ENCODE results near the gene GTPBP1. TPM values are rescaled to one million over a fixed set of nuclear protein-coding genes. Genes with fewer than 3 reads are reported as not detected.
A peak's percentile ranks its signal among the peaks of the same experiment; 100 is the strongest.

The GTPBP1 gene
- total RNA-seq, result 100 to 1,000 TPM in 1 of 4 donors, 10 to 100 TPM in 3; 27.7 to 124 (median 36.0) TPM

GRCh38 chr22:38705235-38706100 lies at the start of gene GTPBP1:
GTPBP1 (plus strand) TSS chr22:38705944; CDS start chr22:38705956, 12 bp downstream.
- Histone ChIP-seq H3K4me3 (peak within 1 kb of the TSS; percentile 75 to 100 (median 90)), H3K27me3 (no peaks in the 10 kb centered on the region), H3K4me1 (peaks cover 34% of the 10 kb centered on the region in 2 donors), H3K27ac (peak within 1 kb of the TSS; percentile 92 to 100 (median 97)), H3K9me3 (no peaks in the 10 kb centered on the region), H3K36me3 (peaks cover 0 to under 1% of the 10 kb centered on the region in 2 donors)
- intact Hi-C loops (cut with DNase I; ENCODE audit: low total_unique reads) (loop anchor here (5.0 to 10.0 kb wide), 4 partner anchors 167 to 641 kb away; partner anchors contain the start of genes CBX6 and CSNK1E), in situ Hi-C loops (cut with MboI; ENCODE audit: low sequenced_read_pairs in 4 of 4) (no loop called here)
- DNase-seq, result peak; percentile 100
- TF ChIP-seq, protein P1, sequence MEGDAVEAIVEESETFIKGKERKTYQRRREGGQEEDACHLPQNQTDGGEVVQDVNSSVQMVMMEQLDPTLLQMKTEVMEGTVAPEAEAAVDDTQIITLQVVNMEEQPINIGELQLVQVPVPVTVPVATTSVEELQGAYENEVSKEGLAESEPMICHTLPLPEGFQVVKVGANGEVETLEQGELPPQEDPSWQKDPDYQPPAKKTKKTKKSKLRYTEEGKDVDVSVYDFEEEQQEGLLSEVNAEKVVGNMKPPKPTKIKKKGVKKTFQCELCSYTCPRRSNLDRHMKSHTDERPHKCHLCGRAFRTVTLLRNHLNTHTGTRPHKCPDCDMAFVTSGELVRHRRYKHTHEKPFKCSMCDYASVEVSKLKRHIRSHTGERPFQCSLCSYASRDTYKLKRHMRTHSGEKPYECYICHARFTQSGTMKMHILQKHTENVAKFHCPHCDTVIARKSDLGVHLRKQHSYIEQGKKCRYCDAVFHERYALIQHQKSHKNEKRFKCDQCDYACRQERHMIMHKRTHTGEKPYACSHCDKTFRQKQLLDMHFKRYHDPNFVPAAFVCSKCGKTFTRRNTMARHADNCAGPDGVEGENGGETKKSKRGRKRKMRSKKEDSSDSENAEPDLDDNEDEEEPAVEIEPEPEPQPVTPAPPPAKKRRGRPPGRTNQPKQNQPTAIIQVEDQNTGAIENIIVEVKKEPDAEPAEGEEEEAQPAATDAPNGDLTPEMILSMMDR (IDR thresholded peaks at IDR 0.05 in 4 of 5, conservative IDR thresholded peaks at IDR 0.05 in 1 of 5), result peak in 2 of 5 experiments; percentile 11 to 28
- TF ChIP-seq POLR2A (IDR thresholded peaks at IDR 0.05), result peak; percentile 98 to 99
- peak; percentile 85 to 88 for ATAC-seq

DNA sequence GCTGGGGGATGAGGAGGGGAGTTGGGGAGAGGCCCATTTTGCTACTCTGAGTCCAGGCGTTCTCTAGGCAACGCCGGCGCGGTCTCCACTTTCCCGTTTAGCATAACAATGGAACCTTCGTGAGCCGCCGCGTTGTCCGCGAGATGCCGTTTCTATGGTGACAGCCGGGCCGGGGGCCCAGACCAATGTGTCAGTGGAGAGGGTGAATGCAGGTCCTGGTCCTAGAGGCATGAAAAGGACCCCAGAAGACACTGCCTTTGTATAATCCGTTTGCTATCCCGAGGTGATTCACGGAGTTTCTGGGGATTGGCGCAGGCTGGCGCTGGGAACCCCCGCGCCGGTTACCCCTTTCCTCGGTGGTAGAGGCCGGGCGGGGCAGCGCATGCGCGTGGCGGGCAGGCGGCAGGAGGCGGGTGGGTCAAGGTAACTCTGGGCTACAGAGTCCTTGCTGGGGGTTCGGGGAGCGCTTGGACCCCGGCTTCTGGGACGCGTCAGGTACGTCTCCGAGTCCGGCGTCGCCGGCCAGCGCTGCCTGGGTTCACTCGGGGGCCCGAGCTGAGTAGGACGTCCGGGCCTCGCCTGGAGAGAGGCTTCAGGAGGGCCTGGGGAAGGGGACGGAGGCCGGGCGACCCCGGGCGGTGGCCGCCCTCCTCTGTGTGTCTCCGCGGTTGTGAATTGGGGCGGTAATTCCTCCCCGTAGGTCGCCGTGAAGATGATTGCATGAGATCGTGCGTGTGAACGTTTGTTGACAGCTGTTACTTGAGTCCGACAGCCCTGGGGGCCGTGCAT lies 49.3 kb upstream of the GTPBP1 start, which contains the start of the genes CBY1 and FAM227A:
Gene CBY1, plus strand, starts transcription at position 383 of the 789 bp plus-strand sequence. CDS start 11,417 bp downstream, outside the sequence.
Gene FAM227A, minus strand, starts transcription at position 137 of the 789 bp plus-strand sequence. CDS start 6,224 bp downstream, outside the sequence.
- H3K9me3 ChIP-seq, result no peaks in the 10 kb centered on the region
- no peaks in the 10 kb centered on the region for H3K27me3 ChIP-seq
- peak; percentile 64 to 72 for DNase-seq
- peaks cover 0 to 6% of the 10 kb centered on the region in 2 donors for H3K36me3 ChIP-seq
- intact Hi-C loops (cut with DNase I; ENCODE audit: low total_unique reads), result loop anchor here (1.0 to 2.0 kb wide), 2 partner anchors 86 to 152 kb away; partner anchors contain the start of gene DMC1
- H3K27ac ChIP-seq, result peak within 1 kb of the TSS; percentile 87 to 98 (median 92)
- in situ Hi-C loops (cut with MboI; ENCODE audit: low sequenced_read_pairs in 4 of 4), result no loop called here
- H3K4me1 ChIP-seq, result peaks cover 7 to 18% of the 10 kb centered on the region in 2 donors
- ATAC-seq, result peak; percentile 93 to 95
- H3K4me3 ChIP-seq, result peak within 1 kb of the TSS; percentile 79 to 99 (median 92)
- TF ChIP-seq POLR2A (IDR thresholded peaks at IDR 0.05), result peak; percentile 72 to 76
- TF ChIP-seq, protein P1 (IDR thresholded peaks at IDR 0.05 in 4 of 5, conservative IDR thresholded peaks at IDR 0.05 in 1 of 5), result no peak

DNA sequence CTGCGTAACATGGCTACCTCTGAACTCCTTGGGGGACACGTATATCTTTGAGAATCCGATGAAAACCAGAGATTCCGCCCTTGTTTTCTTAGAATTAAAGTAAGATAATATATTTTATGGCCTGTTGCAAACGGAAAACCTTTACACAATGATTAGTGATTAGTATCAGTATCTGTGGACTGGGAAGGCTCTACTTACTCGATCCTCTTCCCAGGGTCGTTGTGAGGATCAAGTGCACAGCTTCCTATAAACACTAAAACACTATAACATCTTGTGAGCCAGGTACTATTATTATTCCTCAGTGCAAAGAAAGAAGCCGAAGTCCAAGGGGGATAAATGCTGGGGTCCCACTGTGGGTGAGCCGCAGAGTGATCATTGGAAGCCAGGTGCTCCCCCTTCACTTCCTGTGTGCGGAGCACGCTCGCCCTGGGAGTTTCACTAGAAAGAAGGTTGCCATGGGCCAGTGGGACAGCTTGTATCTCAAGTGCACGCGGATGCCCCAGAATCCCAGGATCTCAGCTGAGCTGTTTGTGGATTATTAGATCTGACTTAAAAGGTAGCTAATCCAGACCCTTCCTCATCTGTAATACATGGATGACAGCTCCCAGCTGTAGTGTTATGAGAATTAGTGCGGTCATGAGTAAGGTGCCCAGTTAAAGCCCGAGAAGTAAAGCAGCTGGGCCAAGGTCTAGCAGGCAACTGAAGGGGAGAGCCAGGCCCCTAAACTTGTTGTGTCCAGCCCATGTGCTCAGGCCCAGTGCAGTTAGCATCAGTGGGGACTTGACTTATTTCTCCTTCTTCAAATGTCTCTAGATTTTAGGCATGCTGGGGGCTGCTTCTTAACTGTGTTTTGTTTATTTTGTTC lies 48.5 kb upstream of the GTPBP1 start:
- H3K27me3 ChIP-seq, result no peaks in the 10 kb centered on the region
- intact Hi-C loops (cut with DNase I; ENCODE audit: low total_unique reads) (loop anchor here (2.0 kb wide), 1 partner anchor 152 kb away; no protein-coding TSS in a partner anchor), in situ Hi-C loops (cut with MboI; ENCODE audit: low sequenced_read_pairs in 4 of 4) (no loop called here)
- no peaks in the 10 kb centered on the region for H3K9me3 ChIP-seq
- peaks cover 0 to 9% of the 10 kb centered on the region in 2 donors for H3K36me3 ChIP-seq
- peaks cover 7 to 18% of the 10 kb centered on the region in 2 donors for H3K4me1 ChIP-seq
- peak overlapping the region; percentile 79 to 99 (median 92) for H3K4me3 ChIP-seq
- TF ChIP-seq, protein P1 (IDR thresholded peaks at IDR 0.05 in 4 of 5, conservative IDR thresholded peaks at IDR 0.05 in 1 of 5), result no peak
- TF ChIP-seq POLR2A (IDR thresholded peaks at IDR 0.05), result no peak
- ATAC-seq, result no peak
- no peak for DNase-seq
- H3K27ac ChIP-seq, result peak overlapping the region; percentile 87 to 98 (median 92)

- Histone ChIP-seq H3K36me3 (peaks cover 0 to 30% of the 10 kb centered on the region in 2 donors), H3K4me1 (no peaks in the 10 kb centered on the region), H3K27ac (no peak overlapping the region), H3K27me3 (no peaks in the 10 kb centered on the region), H3K4me3 (no peak overlapping the region), H3K9me3 (no peaks in the 10 kb centered on the region)
- no peak for ATAC-seq
- no peak for DNase-seq
- TF ChIP-seq, protein P1 (IDR thresholded peaks at IDR 0.05 in 4 of 5, conservative IDR thresholded peaks at IDR 0.05 in 1 of 5), result no peak
- no peak for TF ChIP-seq POLR2A (IDR thresholded peaks at IDR 0.05)
- intact Hi-C loops (cut with DNase I; ENCODE audit: low total_unique reads) (no loop called here), in situ Hi-C loops (cut with MboI; ENCODE audit: low sequenced_read_pairs in 4 of 4) (no loop called here)
Observed at GRCh38 chr22:38674888-38675287, 30.9 kb upstream of the GTPBP1 start.

Measured in gastrocnemius medialis (tissue), 4 donors.